CD4-positive, alpha-beta T cell treated with Interleukin-4 for 4 hours (primary cell): ENCODE results near the gene RFNG.
A peak's percentile ranks its signal among the peaks of the same experiment; 100 is the strongest.

ENCODE experiments used
- DNase-seq: peaks from one replicate; pipeline ENCODE4 v3.0.0-alpha.2; 2020

RFNG gene, protein sequence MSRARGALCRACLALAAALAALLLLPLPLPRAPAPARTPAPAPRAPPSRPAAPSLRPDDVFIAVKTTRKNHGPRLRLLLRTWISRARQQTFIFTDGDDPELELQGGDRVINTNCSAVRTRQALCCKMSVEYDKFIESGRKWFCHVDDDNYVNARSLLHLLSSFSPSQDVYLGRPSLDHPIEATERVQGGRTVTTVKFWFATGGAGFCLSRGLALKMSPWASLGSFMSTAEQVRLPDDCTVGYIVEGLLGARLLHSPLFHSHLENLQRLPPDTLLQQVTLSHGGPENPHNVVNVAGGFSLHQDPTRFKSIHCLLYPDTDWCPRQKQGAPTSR

DNA sequence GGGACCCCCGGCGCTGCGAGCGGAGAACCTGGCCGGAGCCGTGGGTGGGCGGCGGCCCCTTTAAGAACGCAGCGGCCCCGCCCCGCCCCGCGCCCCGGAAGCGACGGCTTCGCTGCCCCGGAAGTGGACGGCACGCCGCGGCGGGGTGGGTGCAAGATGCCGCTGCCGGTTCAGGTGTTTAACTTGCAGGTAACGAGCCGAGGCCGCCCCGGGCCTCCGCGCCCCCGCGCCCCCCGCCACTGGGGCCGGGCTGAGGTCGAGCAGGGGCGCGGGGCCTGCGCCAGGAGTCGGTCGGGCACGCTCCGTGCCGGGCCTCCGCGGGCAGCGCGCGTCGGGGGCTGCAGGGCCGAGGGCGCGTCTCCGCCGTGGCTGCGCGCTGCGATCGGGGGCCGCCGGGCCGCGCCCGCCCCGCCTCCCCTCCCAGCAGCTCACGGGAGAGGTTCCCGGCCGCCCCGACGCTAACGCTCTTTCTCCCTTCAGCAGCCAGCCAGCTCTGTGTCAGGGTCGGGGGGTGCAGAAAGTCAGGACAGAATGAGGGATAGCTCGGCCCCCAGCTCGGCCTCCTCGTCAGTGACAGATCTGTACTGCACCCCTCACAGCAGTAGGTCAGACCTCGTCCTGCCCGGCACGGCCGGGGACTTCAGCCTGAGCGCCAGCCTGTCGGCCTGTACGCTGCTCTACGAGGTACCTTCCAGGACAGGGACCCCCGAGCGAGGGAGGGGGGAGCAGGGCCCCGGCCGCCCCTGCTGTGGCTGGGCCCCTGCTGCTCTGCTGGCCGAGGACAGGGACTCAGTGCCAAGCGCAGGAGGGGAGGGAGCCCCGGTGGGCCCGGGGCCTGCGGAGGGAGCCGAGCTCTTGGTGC, at the start of gene RFNG, which contains the start of gene GPS1:
RFNG (minus strand) TSS at position 36 of the 862 bp plus-strand sequence. CDS start 45 bp downstream, outside the sequence.
GPS1 (plus strand) TSS at position 123 of the 862 bp plus-strand sequence; CDS start at position 157, 34 bp downstream.
- DNase-seq: peak; percentile 68

GRCh38 chr17:82101301-82101715, 49.7 kb upstream of the RFNG start:
- no peak for DNase-seq

DNA sequence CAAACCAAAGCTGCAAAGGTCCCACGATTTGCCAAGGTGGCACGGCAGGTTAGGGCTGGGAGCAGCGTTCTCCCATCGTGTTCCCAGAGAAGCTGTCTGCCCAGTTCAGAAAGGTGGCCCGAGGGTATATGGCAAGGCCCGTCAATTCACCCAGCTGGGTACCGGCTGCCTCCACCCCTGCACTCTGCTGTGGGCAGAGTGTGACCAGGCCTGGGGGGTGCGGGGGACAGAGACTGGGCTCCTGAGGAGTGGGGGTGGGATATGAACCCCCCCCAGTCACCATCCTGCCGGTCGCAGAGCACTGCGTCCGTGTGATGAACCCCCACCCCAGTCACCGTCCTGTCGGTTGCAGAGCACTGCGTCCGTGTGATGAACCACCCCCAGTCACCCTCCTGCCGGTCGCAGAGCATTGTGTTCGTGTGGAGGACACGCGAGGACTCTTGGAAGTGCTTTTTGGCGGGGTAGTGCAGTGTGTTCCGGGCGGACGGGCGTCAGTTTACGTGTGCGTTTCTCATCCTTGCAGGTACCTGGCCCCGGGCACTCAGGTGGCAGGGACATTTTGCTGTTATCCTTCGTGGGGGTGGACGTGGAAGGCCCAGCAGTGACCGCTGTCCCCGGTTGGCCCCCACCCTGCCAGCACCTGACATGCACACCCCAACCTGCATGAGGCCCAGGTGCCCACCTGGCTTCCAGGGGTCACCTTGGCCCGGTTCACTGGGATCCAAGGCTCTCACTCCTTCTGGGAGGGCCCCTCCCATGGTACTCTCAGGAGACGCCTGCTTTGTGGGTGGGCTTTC, 49.1 kb upstream of the RFNG start:
- no peak for DNase-seq

GRCh38 chr17:82098939-82099763, 47.5 kb upstream of the RFNG start:
- DNase-seq: no peak

- peak; percentile 94 for DNase-seq
Observed at GRCh38 chr17:82098169-82098938, 46.7 kb upstream of the RFNG start, which contains the start of gene FASN. TSS of gene FASN (minus strand) at chr17:82098236. CDS start at chr17:82096445, 1,791 bp downstream.

- no peak for DNase-seq
Observed at GRCh38 chr17:82097919-82098168, 46.2 kb upstream of the RFNG start.

DNA sequence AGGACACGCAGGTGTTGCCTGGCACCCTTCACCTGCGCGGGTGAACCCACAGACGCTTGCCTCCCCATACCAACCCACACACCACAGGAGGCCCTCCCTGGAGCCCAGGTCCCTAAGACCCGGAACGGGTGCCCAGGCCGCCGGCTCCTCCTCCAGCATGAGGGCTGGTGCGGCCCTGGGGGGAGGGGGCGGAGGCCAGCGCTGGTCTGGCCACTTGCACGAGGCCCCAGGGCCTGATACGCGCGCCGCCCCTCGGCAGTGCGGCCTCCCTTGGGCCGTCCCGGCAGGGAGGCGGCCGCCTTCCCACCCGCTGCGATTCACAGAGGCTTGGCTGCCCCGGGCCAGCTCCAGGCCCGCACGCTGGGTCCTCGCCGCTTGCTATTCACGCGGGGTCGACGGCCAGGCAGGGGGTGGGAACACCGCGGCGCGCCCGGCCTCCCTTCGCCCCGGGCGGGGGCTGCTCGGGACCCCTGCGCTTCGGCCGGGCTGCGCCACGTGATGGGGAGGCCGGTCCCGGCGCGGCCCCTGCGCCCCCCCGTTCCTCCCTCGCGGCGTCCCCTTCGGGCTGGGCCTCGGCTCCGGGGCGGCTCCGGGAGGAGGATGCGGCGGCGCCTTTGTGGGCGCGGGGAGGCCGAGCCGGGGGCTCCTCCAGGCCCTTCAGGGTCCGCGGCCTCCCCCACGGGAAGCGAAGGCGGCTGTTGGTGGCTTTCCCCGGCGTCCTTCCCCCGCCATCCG, 45.7 kb upstream of the RFNG start:
- no peak for DNase-seq

DNA sequence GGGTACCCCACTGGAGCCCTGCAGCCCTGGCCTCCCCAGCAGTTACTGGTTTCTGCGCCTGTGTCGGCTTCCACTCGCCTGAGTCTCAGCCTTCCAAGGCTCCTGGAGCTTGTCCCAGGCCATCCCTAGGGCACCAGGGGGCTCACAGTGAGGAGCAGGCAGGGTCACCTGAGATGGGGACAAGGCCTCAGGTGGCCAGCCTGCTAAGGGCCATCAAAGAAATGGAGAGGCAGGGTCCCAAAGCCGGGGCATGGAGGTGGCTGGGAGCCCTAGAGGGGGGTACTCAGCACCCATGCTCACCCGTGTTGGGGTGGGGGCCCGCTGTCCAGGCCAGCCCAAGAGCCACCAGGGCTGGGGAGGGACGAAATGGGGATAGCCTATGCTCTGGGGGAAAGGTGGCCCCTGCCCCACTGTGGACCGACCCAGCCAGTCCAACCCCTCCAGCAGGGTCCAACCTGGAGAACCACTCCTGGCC, 45.1 kb upstream of the RFNG start:
- no peak for DNase-seq

- no peak for DNase-seq
Observed at GRCh38 chr17:82095777-82096708, 44.4 kb upstream of the RFNG start.

DNA sequence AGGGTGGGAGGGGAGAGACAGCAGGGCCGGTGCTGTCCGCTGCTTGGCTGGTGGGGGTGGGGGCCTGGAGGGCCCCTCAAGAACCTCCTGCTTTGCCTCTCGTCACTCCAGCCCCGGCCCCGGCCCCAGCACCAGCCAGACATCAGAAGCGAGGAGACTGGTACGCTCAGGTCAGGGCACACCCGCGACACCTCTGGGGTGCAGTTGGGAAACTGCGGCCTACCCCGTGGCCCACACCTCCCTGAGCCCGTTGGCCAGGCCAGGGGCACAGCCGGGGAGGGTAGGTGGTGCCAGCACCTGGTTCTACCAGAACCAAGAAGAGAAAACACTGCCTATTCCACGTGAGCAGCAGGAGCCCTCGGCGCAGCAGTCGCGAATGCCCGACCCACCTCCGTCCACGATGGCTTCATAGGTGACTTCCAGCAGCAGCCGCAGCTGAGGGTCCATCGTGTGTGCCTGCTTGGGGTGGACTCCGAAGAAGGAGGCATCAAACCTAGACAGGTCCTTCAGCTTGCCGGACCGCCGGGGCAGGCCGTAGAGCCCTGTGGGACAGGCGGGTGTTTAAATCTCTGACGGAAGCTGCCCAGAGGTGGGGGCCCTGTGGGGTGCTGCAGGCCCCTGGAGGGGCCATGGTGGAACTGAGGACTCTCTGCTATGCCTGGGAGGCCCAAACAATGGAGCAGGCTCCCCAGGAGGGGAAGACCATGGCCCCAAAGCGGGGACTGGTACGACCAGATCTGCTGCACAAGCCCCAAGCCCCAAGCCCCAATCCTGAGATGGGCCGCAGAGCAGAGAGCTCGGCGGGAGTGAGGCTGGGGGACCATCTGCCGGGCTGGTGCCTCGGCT, 43.5 kb upstream of the RFNG start:
- no peak for DNase-seq

- DNase-seq: no peak
Observed at GRCh38 chr17:82092995-82093751, 41.6 kb upstream of the RFNG start.

GRCh38 chr17:82092628-82092994, 41.0 kb upstream of the RFNG start:
- no peak for DNase-seq

DNA sequence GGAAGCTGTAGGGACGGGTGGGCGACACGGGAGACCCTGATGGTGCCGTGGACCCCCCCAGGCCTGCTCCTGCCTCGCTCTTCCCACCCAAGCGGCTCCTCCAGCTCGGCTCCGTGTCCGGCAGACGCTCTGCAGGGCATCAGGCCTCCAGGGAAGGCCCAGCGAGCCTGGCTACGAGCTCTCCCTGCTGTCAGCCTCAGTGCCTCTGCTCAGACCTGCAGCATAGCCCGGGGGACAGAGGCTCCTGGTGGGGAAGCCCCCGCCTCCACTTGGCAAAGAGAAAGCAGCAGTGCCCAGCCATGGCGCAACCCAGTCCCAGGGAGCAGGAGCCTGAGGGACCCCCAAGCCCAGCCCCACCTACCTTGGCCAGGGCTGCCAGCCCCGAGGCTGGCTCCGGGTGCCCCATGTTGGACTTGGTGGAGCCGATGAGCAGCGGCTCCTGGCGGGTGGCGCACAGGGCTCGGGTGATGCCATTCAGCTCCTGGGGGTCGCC, 40.5 kb upstream of the RFNG start:
- no peak for DNase-seq

- no peak for DNase-seq
Observed at GRCh38 chr17:82091264-82092066, 39.9 kb upstream of the RFNG start.

GRCh38 chr17:82090549-82091263, 39.1 kb upstream of the RFNG start:
- no peak for DNase-seq
